MV-4-11 (cell line): ENCODE measurements around the gene CSAD.
A peak's percentile ranks its signal among the peaks of the same experiment; 100 is the strongest.

Source experiments
- DNase-seq: peaks from one replicate; lab custom pipeline; 2025; lab: John Stamatoyannopoulos, UW

The CSAD gene, protein sequence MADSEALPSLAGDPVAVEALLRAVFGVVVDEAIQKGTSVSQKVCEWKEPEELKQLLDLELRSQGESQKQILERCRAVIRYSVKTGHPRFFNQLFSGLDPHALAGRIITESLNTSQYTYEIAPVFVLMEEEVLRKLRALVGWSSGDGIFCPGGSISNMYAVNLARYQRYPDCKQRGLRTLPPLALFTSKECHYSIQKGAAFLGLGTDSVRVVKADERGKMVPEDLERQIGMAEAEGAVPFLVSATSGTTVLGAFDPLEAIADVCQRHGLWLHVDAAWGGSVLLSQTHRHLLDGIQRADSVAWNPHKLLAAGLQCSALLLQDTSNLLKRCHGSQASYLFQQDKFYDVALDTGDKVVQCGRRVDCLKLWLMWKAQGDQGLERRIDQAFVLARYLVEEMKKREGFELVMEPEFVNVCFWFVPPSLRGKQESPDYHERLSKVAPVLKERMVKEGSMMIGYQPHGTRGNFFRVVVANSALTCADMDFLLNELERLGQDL

DNA sequence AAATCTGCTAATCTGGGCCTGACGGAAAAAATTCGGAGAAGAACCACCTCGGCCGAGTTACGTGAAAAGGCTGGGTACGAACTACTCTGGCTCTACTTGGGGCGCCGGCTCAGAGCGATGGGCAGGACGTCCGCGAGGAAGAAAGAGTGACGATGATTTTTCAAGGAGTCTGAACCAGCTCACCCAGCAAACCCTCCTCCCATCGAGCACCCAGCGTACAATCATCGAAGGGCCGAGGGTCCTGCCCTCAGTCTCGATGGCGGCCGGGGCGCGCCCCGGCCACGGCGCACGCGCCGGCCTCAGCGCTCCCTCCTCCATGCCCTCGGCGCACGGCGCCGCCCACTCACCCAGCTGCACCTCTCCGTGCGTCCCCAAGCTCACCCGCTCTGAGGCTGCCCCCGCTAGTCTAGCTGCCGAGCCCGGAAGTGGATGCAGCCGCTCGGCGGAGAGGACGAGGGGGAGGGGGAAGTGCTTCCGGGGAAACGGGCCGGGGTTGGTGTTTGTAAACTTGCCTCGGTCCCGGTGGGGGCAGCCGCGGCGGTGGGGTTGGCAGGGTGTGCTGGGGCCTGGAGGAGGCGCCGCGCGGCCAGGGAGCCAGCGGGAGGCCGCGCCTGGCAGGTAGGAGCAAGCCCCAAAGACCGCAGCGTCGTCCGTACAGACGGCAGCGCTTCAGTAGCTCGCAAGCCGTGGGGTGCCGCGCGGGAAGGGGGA is at the start of gene CSAD, which contains the start of gene ZNF740:
TSS of gene CSAD (minus strand) at position 706 of the 711 bp plus-strand sequence. CDS start 7,455 bp downstream, outside the sequence.
TSS of gene ZNF740 (plus strand) at position 503 of the 711 bp plus-strand sequence. CDS start 1,262 bp downstream, outside the sequence.
- peak; percentile 95 for DNase-seq

- no peak for DNase-seq
Measured at GRCh38 chr12:53230108-53230845, 49.6 kb upstream of the CSAD start.

GRCh38 chr12:53229454-53229853 is 48.7 kb upstream of the CSAD start:
- DNase-seq, result no peak

DNA sequence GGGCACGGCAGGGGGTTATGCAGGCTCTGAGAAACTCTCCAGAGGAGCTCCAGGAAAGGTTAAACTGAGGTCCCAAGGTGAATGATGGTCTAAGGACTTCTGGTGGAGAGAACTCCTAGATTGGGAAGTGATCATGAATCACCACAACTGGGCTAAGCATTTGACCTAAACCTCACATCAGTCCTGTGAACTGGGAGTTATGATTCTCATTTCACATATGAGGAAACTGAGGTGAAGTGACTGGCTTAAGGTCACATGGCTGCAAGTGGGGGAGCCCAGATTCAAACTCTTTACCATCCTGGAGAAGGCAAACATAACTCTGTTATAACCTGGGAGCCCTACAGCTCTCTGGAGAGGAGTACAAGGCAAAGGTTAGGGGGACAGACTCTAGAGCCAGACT is 47.1 kb upstream of the CSAD start:
- DNase-seq, result no peak

GRCh38 chr12:53227341-53227740 is 46.6 kb upstream of the CSAD start:
- DNase-seq, result no peak

DNA sequence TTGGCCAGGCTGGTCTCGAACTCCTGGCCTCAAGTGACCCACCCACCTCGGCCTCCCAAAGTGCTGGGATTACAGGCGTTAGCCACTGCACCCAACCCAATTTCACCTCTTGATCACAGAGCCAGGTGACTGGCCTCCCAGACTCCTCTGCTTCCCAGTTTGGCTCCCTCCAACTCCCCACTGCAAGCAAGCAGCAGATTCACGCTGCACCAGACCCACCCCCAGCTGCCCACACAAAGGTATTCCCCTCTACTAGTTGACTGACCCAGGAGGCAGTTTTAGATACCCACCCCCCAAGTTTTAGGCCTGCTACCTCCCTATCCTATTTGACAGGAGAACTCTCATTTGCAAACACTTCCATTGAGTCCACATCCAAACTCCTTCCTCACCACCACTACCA is 46.1 kb upstream of the CSAD start:
- DNase-seq, result no peak

DNA sequence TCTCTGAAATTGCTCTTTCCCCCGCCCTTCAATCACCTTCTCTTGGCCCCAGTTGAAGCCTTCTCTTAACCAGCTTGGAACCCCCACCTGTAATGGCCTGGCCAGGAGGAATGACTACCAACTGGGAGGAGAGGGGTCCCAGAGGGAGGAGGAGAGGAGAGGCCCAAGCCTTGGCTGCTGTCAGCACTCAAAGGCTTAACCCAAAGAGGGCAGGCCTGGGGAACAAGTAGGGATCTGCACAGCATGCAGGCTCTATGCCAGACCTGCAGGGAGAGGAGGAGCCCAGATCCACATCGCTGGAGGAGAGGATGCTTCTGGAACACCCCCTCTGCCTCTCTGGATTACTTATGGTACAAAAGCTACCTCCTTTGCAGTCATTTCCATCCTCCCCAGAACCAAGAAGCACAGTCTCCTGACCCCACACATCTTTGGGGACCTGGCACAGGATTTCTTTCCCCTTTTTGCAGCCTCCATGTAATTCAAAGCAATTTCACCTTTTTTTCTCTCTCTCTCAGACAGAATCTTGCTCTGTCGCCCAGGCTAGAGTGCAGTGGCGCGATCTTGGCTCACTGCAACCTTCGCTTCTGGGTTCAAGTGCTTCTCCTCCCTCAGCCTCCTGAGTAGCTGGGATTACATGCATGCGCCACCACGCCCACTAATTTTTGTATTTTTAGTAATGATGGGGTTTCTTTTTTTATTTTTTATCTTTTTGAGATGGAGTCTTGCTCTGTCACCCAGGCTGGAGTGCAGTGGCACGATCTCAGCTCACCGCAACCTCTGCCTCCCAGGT is 45.1 kb upstream of the CSAD start:
- DNase-seq, result no peak

DNA sequence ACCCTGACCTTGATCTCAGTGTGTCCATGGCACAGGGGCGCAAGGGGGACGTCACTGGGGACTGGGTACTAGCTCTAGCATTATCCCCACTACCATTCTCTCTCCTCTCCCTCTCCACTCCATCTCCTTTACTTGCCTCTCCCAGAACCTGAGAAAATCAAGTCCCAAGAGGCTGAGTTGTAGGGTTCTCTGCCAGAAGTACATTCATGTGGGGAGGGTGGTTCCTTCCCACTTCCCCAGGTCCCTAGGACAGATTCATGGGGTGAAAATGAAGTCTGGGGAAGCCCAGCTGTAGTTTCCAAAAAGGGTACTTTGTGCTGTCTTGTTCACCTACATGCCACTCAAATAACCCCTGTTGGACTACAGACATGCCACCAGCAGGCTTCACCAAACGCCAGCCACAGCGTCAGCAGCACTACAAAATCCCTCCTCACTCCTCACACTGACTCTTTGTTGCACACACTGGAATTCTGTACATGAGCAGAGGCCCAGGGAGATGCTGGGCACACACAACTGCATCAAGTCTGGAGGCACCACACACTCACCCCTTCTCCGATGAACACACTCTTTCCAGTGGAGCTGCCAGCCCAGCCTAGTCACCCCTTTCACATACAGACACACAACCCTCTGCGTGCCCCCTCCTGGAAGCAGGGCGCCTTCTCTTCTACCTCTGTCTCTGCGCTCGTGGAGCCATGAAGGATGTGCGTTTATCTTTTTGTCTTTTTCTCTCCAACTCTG is 44.3 kb upstream of the CSAD start:
- DNase-seq, result no peak

- no peak for DNase-seq
Measured at GRCh38 chr12:53224061-53224896, 43.6 kb upstream of the CSAD start.

- no peak for DNase-seq
Measured at GRCh38 chr12:53223389-53224060, 42.8 kb upstream of the CSAD start.

DNA sequence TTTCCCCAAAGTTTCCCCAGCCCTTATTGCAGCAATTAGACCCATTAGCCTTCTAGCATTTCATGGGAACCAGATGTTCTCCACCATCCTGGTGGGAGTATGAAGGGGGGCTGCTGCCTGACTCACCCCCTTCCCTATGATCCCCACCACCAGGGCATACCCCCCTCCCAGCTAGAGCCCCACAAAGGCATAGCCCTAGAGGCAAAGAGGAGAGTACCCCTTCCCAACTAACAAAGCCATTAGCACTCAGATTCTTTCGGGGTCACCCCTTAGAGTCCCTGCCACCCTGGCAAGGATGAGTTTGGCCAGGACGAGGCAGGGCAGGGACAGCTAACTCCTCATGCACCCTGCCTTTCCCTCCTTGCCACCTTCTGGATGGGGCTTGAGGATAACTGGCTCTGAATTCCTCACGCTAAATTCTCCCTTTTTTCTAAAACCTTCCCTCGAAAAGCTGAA is 42.1 kb upstream of the CSAD start:
- no peak for DNase-seq

- DNase-seq, result no peak
Measured at GRCh38 chr12:53222170-53222721, 41.5 kb upstream of the CSAD start.

GRCh38 chr12:53221203-53222080 is 40.7 kb upstream of the CSAD start:
- DNase-seq, result peak; percentile 39

- DNase-seq, result peak; percentile 88
Measured at GRCh38 chr12:53220694-53221202, 40.0 kb upstream of the CSAD start.

DNA sequence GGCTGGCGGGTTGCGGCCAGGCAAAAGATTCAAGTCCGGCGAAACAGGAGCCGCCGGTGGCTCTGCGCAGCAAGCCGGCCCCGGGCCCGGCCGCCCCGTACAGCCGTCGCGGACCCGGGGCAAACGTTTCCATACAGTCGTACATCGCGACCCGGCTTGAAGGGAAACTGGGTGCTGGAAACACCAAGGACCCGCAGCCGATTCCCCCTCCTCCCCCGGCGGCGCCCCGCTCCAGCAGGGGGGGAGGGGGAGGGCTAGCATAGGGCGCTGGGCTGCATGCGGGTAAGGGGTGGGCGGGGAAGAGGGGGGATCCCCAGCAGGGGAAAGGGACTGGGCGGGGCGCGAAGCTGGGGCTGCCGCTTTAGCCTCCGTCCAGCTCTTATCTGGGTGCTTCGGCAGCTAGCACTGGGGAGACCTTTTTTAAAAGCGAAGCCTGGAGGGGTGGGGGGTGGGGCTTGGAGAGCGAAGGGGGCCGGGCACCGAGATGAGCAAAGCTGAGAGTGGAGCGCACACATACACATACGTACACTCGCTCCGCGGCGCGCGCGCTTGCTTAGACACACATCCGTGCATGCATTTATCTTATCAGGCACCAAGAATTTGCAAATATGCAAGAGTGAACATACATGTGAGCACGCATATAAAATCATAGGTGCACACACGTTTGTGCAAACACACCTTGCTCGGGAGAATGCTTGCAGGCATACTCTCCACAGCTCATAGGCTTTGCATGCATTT is 39.4 kb upstream of the CSAD start:
- peak; percentile 70 for DNase-seq

DNA sequence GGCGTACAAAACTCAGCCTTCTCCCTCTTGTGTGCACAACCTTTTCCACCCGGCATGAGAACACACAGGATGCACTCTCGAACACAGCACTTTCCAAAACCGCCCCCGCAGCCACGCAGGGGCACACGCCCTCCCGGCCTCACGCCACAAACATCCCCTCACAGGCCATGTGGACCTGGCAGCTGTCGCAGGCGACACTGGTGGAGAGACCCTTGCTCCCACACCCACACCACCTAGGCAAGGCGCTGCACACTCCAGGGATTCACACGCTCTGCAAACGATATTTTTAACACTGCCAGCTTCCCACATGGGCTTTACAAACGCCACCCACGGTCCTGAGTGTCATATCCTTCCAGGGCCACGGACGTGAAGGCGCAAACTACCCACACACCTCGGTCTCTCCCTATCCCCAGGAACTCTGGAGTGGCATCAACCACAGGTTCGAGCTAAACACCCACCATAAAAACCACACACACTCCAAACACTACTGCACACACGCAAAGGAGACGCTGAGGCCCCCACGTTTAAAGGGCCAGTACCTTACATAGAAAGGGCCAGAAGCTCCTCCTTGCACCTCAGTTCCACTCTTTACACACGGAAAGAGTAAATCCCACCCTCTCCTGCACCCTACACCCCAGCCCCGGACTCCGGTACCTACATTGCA is 38.7 kb upstream of the CSAD start:
- DNase-seq, result peak; percentile 65
